Lower leg skin (tissue), 3 donors: ENCODE data around the gene SGSH.

ENCODE experiments used
- CTCF ChIP-seq, 3 donors: fragments of 450-650 bp; IDR thresholded peaks; one replicate each; pipeline ENCODE4 v1.5.1; 2016; ENCODE audit warnings: antibody characterized with exemption in 3 of 3, mild to moderate bottlenecking in 3 of 3, moderate library complexity in 2 of 3
- POLR2A ChIP-seq, 2 donors: fragments of 450-650 bp; IDR thresholded peaks; one replicate each; pipeline ENCODE4 v1.6.1; 2016 to 2017; ENCODE audit warnings: antibody characterized with exemption in 2 of 2, mild to moderate bottlenecking in 1 of 2, moderate library complexity in 1 of 2

- TF ChIP-seq CTCF (IDR thresholded peaks at IDR 0.05) (no peak), POLR2A (IDR thresholded peaks at IDR 0.05) (no peak)
Measured at GRCh38 chr17:80224683-80225082, 4.5 kb upstream of the SGSH start.
